ENCODE results near the gene MLLT3.

The MLLT3 gene

DNA sequence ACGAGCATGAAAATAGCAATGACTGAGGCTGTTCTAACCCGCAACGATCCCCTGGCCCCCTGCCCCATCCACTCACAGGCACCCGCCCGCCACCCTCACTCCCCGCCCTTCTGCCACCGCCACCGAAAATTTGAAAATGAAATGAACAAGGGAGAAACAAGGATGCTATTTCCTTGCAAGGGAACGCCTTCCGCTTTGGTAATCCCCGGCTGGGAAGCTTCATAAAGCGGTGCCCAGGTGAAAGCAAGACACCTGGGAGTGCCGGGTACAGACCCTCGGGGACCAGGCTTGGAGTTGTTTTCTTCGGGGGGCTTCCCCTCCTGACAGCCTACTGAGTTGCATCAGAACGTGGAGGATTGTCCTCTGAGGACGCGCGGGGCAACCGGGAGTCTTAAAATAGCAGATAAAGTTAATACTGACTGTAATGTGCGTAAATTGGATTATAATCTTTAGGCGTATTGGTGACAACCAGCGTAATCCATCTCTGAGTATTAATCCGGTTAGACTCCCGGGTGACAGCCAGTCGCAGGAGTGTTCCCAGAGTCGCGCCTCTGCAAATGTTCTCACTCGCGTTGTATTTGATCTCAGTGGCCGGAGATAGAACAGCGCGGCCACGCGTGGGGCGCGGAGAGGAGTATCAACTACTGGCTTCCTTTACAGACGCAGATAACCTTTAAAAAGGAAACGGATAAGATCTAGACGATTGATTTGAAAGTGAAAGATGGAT lies 885 bp upstream of the MLLT3 start:
- peak; percentile 22 for DNase-seq (ENCODE audit: extremely low spot score)

GRCh38 chr9:20621471-20622329 lies 599 bp downstream of the MLLT3 start:
- TF ChIP-seq CTCF (IDR thresholded peaks at IDR 0.05; ENCODE audit: control extremely low read depth, extremely low read depth, low read depth, missing control alignments) = no peak
- ChIA-PET CTCF (interaction anchor here (0.9 to 2.4 kb wide), 17 partner anchors 9 to 489 kb away, joined by 3 to 15 read pairs (median 3); no protein-coding TSS in a partner anchor), POLR2A (interaction anchor here (0.7 to 1.8 kb wide), 4 partner anchors 21 to 85 kb away, joined by 5 to 13 read pairs (median 6); partner anchors contain the start of gene FOCAD)
- peak; percentile 49 for DNase-seq (ENCODE audit: extremely low spot score)

More for the DNA sequence above, 885 bp upstream of the MLLT3 start:
- ChIA-PET POLR2A (interaction anchor here (1.0 to 1.8 kb wide), 2 partner anchors 60 to 61 kb away, joined by 7 to 13 read pairs; partner anchors contain the start of gene FOCAD), CTCF (interaction anchor here (1.0 to 2.5 kb wide), 18 partner anchors 8 to 488 kb away, joined by 3 to 15 read pairs (median 4); no protein-coding TSS in a partner anchor)
- peak; percentile 9 for TF ChIP-seq CTCF (IDR thresholded peaks at IDR 0.05; ENCODE audit: control extremely low read depth, extremely low read depth, low read depth, missing control alignments)

- ChIA-PET CTCF (interaction anchor here (1.0 to 2.4 kb wide), 4 partner anchors 9 to 320 kb away, joined by 3 to 15 read pairs (median 6); no protein-coding TSS in a partner anchor), POLR2A (no interaction called here)
- DNase-seq (ENCODE audit: extremely low spot score) = peak; percentile 24
- no peak for TF ChIP-seq CTCF (IDR thresholded peaks at IDR 0.05; ENCODE audit: control extremely low read depth, extremely low read depth, low read depth, missing control alignments)
Measured at GRCh38 chr9:20620650-20621470, 1.4 kb downstream of the MLLT3 start.

- DNase-seq (ENCODE audit: extremely low spot score) = no peak
- ChIA-PET POLR2A (no interaction called here), CTCF (interaction anchor here (1.6 to 2.0 kb wide), 2 partner anchors 10 to 14 kb away, joined by 8 to 10 read pairs; no protein-coding TSS in a partner anchor)
- no peak for TF ChIP-seq CTCF (IDR thresholded peaks at IDR 0.05; ENCODE audit: control extremely low read depth, extremely low read depth, low read depth, missing control alignments)
Measured at GRCh38 chr9:20619487-20620200, 2.7 kb downstream of the MLLT3 start.

DNA sequence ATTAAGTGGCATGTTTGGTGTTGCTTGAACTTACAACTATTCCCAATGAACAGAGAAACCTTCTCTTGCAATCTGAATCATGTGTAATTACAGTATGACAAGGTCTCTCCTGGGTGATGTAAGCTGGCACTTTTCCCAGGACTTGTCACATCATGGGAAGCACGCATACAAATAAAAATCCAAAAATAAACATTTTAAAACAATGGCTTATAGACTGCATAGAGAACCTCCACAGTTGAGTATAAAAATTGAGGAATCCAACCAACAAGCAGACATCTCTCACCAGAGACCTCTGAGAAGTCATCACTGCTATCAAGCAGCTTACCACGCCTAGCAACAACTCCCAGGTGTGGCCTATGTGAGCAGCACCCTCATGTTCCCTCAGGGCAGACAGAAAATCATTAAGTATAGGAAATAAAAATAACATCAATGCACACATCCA lies 3.9 kb downstream of the MLLT3 start:
- no peak for DNase-seq (ENCODE audit: extremely low spot score)
- no peak for TF ChIP-seq CTCF (IDR thresholded peaks at IDR 0.05; ENCODE audit: control extremely low read depth, extremely low read depth, low read depth, missing control alignments)
- CTCF ChIA-PET = interaction anchor here (1.4 to 2.1 kb wide), 6 partner anchors 8 to 1153 kb away, joined by 3 to 10 read pairs (median 6); no protein-coding TSS in a partner anchor
- POLR2A ChIA-PET = no interaction called here
